GM10266 (cell line): ENCODE measurements around the gene FBXW7.

Experiments used
- DNase-seq: peaks from one replicate; pipeline ENCODE4 v3.0.0; 2012; ENCODE audit errors: extremely low spot score
- CTCF ChIP-seq: IDR thresholded peaks from 2 replicates; pipeline ENCODE4 v1.5.1; 2012; ENCODE audit warnings: mild to moderate bottlenecking, low read depth; ENCODE audit not compliant: control insufficient read depth, insufficient read depth; ENCODE audit errors: missing control alignments

Gene FBXW7

GRCh38 chr4:152486429-152487389, 49.2 kb downstream of the FBXW7 start:
- DNase-seq, result no peak
- TF ChIP-seq CTCF, result no peak

DNA sequence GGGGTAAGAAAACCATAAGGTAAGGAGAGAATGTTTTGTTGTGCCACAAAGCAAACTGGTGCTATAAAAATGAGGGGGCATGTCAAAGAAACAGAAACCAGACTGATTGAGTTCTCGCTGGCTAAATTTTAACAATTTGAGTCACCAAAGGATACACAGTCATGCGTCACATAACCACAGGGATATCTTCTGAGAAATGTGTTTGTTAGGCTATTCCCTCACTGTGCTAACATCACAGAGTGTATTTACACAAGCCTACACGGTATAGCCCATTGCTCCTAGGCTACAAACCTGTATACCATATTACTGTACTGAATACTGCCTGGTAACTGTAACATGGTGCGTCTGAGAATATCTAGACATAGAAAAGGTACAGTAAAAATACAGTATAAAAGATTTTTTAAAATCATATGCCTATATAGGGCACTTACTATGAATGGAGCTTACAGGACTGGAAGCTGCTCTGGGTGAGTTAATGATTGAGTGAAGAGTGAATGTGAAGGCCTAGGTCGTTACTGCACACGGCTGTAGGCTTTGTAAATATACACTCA, 50.1 kb downstream of the FBXW7 start:
- TF ChIP-seq CTCF, result no peak

DNA sequence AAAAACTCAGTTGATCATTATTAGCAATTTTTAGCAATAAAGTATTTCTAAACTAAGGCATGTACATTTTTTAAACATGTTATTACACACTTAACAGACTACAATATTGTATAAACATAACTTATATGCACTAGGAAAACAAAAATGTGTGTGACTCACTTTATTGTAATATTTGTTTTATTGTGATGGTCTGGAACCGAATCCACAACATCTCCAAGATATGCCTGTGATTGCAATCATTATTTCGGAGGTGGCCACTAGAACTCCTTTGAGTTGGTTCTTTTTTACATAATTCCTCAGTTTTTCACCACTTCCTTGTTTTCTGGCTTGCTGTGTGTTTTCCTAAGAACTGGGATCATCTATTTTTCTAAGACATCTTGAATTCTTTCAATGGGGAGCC, 53.7 kb downstream of the FBXW7 start:
- DNase-seq, result no peak
- TF ChIP-seq CTCF, result no peak

More for the DNA sequence above, 50.1 kb downstream of the FBXW7 start:
- DNase-seq, result peak; percentile 31

- DNase-seq, result no peak
- no peak for TF ChIP-seq CTCF
These were observed 55.0 kb downstream of the FBXW7 start for GRCh38 chr4:152480901-152481300.

DNA sequence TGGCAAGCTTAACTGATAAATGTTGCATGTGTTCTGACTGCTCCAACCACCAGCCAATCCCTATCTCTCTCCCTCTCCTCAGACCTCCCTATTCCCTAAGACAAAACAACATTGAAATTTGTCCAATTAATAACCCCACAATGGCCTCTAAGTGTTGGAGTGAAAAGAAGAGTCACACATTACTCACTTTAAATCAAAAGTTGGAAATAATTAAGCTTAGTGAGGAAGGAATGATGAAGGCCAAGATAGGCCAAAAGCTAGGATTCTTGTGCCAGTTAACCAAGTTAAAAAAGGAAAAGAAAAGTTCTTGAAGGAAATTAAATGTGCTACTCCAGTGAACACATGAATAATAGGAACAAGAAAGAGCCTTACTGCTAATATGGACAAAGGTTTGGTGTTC, 55.6 kb downstream of the FBXW7 start:
- DNase-seq, result no peak

DNA sequence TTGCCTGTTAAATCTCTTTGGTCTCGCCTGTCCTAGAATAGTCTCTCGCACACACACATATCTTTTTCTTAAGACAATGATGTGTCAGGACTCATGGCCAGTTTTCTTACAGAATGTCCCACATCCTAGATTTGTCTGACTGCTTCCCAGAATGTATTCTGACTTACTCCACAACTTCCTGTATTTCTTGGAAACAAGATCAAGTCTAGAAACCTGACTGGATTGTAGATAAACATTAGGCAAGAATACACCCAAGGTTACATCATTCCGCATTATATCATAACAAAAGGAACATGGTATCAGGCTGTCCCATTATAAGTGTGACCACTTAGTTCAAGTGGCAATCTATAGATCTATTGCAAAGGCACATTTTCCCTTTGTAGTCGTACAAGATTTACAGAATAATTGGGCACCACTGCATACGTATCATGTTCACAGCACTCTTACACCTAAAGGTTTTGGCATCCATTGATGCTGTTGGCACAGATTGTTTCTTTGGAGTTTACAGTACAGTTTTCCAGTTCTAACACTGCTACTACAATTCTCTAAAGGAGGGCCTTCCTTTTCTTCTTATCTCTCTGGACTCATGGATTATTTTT, 56.4 kb downstream of the FBXW7 start:
- TF ChIP-seq CTCF, result no peak
- DNase-seq, result no peak

More for the DNA sequence above, 55.6 kb downstream of the FBXW7 start:
- TF ChIP-seq CTCF, result no peak
